GF-D8 (cell line): Measurements from ENCODE around the gene ITGAX.
"Not testable (repeated sequence)": the region's sequence is repeated elsewhere in the genome, so short reads cannot be mapped to it uniquely, and the experiment has no call there.

Experiments
- DNase-seq: peaks from one replicate; lab custom pipeline; 2025; lab: John Stamatoyannopoulos, UW

The ITGAX gene

DNA sequence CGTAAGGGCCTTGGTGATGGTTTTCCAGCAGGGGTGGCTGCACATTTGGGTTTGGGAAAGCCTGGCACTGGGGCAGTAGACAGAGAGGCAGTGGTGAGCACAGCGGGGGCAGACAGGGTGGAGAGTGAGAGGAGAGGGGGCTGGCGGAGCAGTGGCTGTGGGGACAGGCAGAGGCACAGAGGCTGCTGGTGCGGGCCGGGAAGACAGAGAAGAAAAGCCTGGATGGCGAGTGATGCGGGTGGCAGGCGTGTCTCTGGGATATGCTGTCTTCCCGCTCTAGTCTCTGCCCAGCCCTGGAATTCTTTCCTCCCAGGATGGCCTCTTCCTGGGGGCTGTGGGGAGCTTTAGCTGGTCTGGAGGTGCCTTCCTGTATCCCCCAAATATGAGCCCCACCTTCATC, 55.1 kb downstream of the ITGAX start:
- no peak for DNase-seq

DNA sequence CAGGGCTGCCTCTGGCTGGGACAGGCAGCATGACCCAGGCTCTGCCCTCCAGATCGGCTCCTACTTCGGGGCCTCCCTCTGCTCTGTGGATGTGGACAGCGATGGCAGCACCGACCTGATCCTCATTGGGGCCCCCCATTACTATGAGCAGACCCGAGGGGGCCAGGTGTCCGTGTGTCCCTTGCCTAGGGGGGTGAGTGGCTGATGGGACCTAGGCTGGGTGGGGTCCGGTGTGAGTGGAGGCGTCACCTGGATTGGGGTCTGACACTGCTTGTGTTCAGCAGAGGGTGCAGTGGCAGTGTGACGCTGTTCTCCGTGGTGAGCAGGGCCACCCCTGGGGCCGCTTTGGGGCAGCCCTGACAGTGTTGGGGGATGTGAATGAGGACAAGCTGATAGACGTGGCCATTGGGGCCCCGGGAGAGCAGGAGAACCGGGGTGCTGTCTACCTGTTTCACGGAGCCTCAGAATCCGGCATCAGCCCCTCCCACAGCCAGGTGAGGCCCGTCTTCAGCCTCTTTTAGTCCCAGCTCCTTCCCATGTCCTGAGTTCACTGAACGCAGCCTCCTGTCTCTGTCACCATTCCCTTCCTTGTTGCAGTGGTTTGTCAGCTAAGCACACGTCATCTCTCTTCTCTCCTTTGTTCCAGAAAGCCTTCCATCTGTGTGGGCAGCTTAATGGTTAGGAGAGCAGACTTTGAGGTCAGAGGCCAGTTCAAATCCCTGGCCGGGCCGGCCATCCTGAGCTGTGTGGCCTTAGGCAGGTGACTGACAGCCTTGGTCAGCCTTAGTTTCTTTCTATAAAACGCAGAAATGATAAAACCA, 56.3 kb downstream of the ITGAX start:
- no peak for DNase-seq

DNA sequence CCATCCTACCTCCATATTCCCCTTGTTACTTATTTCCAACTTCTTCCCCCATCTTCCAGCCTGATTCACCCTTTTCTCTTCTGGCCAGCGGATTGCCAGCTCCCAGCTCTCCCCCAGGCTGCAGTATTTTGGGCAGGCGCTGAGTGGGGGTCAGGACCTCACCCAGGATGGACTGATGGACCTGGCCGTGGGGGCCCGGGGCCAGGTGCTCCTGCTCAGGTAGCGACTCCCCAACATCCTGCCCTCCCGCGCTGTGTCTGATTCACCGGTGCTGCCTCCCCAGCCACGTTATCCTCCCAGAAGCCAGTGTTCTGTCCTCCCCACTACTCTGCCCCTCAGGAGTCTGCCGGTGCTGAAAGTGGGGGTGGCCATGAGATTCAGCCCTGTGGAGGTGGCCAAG, 57.8 kb downstream of the ITGAX start:
- no peak for DNase-seq

DNA sequence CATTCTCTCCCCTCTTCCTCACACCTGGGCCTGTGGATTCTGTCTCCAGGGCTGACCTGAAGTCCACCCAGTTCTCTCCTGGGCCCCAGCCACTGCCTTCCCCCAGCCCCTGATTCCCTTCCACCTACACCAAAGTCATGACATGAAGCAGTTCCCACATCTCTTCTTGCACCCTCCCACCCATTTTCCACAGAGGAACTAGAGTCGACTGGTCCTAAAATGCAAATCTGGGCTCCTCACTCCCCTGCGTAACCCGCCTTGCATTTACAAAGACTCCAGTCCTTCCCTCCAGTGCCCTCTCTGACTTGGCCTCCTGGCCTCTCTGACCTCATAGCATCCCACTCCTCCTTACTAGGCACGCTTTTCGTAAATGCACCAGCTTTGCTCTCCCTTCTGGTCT, 58.4 kb downstream of the ITGAX start:
- DNase-seq = no peak

DNA sequence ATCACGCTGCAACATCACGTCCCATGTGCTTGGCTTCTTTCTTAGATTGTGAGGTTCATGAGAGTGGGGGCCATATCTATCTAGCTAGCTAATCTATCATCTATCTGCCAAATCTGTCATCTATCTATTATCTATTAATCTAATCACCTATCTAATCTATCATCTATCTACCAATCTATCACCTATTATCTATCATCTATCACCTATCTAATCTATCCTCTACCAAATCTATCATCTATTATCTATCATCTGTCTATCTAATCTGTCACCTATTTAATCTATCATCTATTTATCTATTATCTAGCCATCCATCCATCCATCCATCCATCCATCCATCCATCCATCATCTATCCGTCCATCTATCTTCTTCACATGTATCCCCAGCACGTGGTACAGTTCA, 59.0 kb downstream of the ITGAX start:
- DNase-seq = no peak

DNA sequence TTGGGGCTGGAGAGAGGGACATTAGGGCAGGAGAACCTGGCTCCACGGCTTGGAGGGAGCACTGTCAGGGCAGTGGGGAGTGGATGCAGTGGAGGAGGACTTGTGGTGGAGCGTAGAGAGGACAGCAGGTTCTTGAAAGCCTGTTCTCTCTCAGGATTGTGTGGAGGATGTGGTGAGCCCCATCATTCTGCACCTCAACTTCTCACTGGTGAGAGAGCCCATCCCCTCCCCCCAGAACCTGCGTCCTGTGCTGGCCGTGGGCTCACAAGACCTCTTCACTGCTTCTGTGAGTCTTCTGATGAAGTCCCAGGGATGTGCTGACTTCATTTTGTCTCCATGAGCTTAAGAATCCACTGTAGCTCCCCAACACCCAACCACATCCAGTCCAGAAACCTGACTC, 59.7 kb downstream of the ITGAX start:
- no peak for DNase-seq

DNA sequence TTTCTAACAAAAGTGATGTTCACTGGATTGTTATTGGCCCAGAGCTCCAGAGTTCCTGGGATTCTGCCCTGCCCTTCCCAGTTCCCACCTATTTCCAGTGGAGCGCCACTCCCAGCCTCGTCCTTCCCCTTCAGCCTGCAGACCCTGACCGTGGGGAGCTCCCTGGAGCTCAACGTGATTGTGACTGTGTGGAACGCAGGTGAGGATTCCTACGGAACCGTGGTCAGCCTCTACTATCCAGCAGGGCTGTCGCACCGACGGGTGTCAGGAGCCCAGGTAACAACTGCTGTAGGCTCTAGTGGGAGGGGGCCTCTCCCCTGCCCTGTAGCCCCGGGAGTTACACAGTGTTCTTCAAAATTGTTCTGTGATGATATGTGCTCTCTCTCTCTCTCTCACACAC, 61.4 kb downstream of the ITGAX start:
- no peak for DNase-seq

DNA sequence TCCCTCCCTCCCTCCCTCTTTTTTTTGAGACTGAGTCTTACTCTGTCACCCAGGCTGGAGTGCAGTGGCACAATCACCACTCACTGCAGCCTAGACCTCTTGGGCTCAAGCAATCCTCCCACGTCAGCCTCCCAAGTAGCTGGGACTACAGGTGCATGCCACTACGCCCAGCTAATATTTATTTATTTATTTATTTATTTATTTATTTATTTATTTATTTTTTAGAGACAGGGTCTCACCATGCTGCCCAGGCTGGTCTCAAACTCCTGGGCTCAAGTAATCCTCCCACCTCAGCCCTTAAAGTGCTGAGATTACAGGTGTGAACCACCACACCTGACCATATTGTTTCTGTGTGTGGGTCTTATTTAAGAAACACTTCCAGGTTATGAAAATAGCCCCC, 62.1 kb downstream of the ITGAX start:
- not testable (repeated sequence) for DNase-seq

DNA sequence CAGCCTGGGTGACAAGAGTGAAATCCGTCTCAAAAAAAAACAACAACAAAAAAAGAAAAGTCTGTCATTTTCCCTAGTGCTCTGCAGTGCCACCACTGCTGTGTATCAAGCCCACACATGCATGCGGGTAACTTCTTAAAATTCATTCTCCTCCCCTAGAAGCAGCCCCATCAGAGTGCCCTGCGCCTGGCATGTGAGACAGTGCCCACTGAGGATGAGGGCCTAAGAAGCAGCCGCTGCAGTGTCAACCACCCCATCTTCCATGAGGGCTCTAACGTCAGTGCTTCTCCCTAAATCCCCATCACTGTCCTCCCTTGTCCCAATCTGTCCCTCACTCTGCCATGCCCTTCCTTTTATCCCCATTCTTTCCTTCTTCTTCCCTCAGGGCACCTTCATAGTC, 62.9 kb downstream of the ITGAX start:
- DNase-seq = no peak

DNA sequence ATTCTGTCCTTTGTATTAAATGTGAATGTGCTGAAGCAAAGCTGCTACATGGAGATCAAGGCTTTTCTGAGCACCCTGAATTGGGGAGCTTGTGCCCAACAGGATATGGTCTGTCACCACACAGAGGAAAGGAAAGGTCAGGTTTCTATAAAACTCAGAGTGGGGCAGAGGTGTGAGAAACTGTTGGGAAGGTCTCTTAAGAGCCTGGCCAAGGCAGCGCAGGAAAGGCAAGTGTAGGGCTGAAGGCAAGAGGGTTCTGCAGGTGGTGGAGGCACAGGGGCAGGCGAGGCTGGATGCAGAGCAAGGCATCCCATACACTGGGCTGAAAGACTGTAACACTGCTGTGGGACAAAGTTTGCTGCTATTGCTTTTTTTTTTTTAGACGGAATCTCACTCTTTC, 65.1 kb downstream of the ITGAX start:
- DNase-seq = no peak

DNA sequence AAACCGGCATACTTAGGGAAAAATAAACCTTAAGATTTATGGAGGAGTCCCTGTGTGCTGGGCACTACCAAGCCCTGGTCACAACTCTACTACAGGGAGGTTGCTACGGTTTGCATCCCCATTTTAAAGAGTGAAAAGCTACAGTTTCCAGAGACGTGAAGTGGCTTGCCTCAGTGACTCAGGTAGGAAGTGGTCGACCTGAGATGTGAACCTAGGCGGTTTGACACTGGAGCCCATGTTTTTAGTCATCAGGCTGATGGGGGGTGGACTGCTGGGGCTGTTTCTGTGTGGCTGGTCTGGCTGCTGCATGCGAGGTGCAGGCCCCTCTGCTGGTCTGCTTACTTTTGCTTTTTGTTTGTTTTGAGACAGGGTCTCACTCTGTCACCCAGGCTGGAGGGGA, 66.6 kb downstream of the ITGAX start:
- no peak for DNase-seq

DNA sequence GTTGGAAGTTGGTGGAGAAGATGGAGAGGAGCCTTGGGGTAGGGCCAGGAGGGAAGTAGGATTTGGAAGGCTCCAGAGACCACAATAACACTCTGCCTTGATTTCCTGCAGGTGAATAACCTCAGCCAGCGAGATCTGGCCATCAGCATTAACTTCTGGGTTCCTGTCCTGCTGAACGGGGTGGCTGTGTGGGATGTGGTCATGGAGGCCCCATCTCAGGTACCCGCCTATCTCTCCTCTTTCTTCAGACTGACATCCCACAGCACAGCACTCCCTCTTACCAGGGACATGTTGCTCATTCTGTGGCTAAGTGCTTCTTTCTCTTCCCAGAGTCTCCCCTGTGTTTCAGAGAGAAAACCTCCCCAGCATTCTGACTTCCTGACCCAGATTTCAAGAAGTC, 68.3 kb downstream of the ITGAX start:
- no peak for DNase-seq

DNA sequence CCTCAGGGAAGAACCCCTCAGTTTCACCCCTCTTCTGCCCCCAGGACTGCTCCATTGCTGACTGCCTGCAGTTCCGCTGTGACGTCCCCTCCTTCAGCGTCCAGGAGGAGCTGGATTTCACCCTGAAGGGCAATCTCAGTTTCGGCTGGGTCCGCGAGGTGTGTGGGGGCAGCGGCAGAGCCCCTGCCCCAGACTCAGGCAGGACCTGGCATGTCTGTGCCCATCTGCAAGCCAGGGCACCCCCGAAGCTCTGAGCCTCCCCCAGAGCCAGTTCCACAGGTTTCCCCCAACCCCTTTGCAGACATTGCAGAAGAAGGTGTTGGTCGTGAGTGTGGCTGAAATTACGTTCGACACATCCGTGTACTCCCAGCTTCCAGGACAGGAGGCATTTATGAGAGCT, 68.8 kb downstream of the ITGAX start:
- DNase-seq = no peak

DNA sequence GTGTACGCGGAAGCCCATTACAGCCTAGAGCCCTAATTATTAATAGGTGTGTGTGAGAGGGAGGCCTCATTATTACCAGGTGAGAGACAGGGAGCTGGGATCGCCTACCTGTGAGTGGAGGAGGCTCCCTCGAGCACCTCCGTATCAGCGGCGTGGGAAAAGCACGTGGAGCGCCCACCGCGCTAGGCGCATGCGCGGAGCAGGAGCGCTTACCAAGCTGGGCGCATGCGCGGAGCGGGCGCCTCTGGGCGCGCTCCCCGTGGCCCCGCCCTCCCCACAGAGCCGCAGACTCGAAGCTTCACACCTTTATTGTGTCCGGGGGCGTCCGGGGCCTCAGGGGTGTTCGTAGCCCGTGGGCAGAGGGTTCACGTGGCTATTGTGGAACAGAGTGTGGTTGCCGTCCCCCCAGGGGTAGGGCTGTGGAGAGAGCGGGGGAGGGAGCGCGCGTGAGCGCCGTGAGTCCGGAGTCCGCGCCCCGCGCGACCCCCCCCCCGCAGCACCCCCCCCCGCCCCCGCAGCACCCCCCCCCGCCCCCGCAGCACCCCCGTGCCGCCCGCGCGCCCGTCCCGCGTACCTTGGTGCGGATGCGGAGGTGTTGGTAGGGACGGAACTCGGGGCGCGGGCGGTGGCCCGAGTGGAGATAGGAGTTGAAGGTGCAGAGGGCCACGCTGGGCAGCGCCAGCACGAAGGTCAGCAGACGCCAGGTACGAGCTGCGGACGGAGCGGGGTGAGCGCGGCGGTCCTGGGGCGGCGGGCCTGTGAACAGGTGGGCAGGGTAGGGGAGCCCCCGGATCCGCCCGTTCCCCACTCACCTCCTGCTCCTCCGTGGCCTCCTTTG, 72.7 kb downstream of the ITGAX start:
- no peak for DNase-seq

DNA sequence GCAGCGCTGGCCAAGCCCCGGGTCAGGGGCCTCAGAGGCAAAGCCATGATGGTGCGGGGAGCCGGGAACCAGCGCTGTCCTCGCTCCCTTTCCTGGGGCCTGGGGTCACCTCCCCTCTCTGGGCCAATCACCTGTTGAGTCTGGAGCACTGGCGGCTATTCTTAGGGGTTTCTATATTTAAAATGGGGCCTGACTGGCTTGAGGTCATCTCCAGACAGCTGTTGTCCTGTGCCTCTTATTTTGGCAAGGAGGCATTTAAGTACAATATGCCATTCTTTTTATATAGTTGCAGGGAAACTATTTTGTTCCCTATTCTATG, 73.3 kb downstream of the ITGAX start, which contains the start of gene COX6A2:
TSS of gene COX6A2 (minus strand) at position 82 of the 319 bp plus-strand sequence. CDS start at position 47, 35 bp downstream.
- no peak for DNase-seq

DNA sequence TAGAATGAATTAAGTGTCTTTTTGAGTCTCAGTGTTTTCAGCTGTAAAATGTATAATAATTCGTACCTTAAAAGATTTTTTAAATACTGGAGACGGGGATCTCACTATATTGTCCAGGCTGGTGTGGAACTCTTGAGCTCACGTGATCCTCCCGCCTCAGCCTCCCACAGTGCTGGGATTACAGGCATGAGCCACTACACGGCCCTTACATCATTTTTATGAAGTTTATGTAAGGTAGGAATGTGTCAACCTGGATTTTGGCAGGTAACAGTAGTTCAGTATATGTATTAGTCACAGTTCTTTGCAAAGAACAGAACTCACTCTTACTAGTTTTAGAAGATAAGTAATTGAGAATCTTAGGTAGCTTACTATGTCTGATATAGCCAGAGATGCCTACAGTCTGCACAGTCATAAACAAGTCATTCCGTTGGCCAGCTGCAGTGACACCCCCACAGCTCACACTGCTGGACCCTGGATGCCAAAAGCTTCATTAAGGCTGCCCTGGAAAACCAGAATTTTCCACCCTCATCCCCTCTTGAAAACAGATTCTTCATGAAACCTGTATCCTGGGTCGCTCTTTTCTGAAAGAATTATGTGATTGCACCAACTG, 73.8 kb downstream of the ITGAX start:
- DNase-seq = no peak

DNA sequence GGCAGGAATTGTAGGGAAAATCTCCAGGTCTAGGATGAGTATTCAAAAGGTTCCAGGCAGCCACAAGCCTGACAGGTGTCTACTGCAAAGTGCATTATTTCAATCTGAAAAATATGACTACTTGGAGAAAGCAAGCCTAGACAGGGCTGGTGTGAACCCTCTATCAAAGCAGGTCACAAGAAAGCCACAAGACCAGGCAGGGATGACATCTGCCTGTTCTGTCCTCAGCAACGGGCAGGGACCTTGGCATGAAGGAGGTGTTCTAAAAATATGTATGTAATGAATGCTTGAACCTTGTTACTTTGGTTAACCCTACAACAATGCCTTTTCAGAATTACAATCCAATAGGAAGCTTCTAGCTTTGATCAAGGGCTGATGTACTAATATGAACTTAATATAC, 74.3 kb downstream of the ITGAX start:
- DNase-seq = no peak

DNA sequence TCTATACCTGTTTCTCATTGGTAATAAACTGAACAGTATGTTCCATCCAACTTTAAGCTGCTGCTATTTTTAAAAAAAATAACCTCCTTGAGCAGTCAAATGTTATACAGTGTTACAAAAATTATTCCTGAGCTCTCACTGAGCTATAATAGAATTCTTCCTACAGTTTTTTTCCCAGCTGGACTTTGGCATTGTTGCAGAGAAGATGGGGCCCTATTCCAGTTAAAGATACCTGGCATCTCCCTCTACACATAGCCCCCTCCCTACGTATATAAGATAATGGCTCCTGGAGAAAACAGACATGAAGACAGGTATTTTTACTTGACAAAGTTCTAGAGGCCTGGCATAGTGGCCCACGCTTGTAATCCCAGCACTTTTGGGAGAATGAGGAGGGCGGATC, 74.8 kb downstream of the ITGAX start:
- no peak for DNase-seq

DNA sequence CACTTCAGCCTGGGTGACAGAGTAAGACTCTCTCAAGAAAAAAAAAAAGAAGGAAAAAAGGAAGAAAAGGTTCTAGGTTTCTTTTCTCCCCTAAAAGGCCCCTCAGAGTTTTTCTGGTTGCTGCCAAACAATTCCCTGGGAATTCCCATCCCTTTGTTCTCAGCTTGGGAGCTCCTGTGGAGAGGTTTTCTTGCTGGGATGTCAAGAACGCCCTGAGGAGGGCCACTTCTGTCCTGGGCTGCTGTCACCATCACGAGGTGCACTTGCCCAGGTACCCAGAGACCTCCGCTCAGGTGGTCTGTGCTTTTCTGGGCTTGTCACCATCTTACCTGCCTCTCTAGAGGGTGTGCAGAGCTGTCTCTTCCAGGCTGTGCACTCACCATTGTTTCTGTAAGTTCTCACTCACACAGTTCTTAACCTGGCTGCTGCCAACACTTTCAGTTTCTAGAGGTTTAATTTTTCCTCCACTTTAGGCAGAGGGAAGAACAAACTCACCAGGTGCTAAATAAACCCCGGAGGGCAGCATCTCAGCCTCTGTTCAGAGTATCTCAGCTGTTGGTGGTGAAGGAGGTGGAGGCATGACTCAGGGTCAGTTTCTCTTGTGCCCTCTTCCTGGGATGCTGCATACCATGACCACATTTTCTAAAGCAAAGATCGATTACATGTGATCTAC, 75.5 kb downstream of the ITGAX start:
- no peak for DNase-seq
